GM12878 (cell line): ENCODE data around the gene SIK2. TPM values are rescaled to one million over a fixed set of nuclear protein-coding genes. Genes with fewer than 3 reads are reported as not detected.

ENCODE experiments used
- ATAC-seq: fragments of 200-7000 bp; cut with Tn5 transposase; 3 replicates; pipeline ENCODE4 v1.9.1; 2020; ENCODE audit warnings: mild to moderate bottlenecking, moderate library complexity
- BruUV-seq: library from RNA; stranded (reverse); fragments of 400-500 nt; replicated peaks from 2 replicates; lab custom pipeline; 2021; lab: Mats Ljungman, UMichigan
- CTCF ChIA-PET: fragments of 300-600 bp; sonication (Branson Sonifier 250); formaldehyde crosslinking; extraction: SDS; loops from one replicate; lab custom pipeline; 2021; ENCODE audit warnings: inconsistent platforms; lab: Yijun Ruan, JAX
- POLR2A ChIA-PET: fragments of 350-600 bp; formaldehyde crosslinking; extraction: SDS; loops from one replicate; lab custom pipeline; 2021; ENCODE audit warnings: inconsistent platforms; lab: Charles Lee
- RAD21 ChIA-PET: fragments of 300-600 bp; sonication (Branson Sonifier 250); formaldehyde crosslinking; loops from one replicate; lab custom pipeline; 2023; ENCODE audit warnings: antibody characterized with exemption; ENCODE audit not compliant: unreplicated experiment; lab: Charles Lee
- SMC1A ChIA-PET: fragments of 300-600 bp; sonication (Branson Sonifier 250); formaldehyde crosslinking; loops from one replicate; lab custom pipeline; 2023; ENCODE audit not compliant: unreplicated experiment, uncharacterized antibody; lab: Charles Lee
- DNase-seq: peaks from one replicate; pipeline ENCODE4 v3.0.0-alpha.2; 2011; ENCODE audit warnings: low read depth, low spot score
- FAIRE-seq: peaks from 3 replicates; lab custom pipeline; 2011; peaks lifted over from hg19 to GRCh38; lab: Jason Lieb, UNC
- H2AFZ ChIP-seq: 2 replicates; pipeline ENCODE4 v1.6.0; 2011; ENCODE audit warnings: low read depth, low read length, control low read depth; ENCODE audit not compliant: control insufficient read depth
- H3K27ac ChIP-seq: 2 replicates; pipeline ENCODE4 v1.5.1; 2011; ENCODE audit warnings: control low read depth; ENCODE audit not compliant: control insufficient read depth, insufficient read depth
- H3K27me3 ChIP-seq, 2 experiments: replicated peaks in 1 of 2; 2 replicates each; pipeline versions ENCODE4 v1.6.0 to v1.6.1; 2011; ENCODE audit warnings: low read length in 1 of 2; ENCODE audit not compliant: control insufficient read depth in 2 of 2, insufficient read depth in 2 of 2
- H3K36me3 ChIP-seq, 2 experiments: 2 replicates each; pipeline ENCODE4 v1.5.1; 2011; ENCODE audit warnings: low read length in 1 of 2; ENCODE audit not compliant: control insufficient read depth in 2 of 2, insufficient read depth in 2 of 2
- H3K4me1 ChIP-seq: 2 replicates; pipeline ENCODE4 v1.6.1; 2011; ENCODE audit warnings: mild to moderate bottlenecking, low read length, moderate library complexity, mixed read lengths; ENCODE audit not compliant: control insufficient read depth, insufficient read depth
- H3K4me2 ChIP-seq: 2 replicates; pipeline ENCODE4 v1.6.0; 2011; ENCODE audit warnings: control low read depth; ENCODE audit not compliant: control insufficient read depth, insufficient read depth
- H3K4me3 ChIP-seq: fragments of 200-600 bp; sonication (generic); 2 replicates; pipeline ENCODE4 v1.5.1; 2016
- H3K79me2 ChIP-seq: 2 replicates; pipeline ENCODE4 v1.6.0; 2011; ENCODE audit warnings: low read length; ENCODE audit not compliant: control insufficient read depth, insufficient read depth
- H3K9ac ChIP-seq: 2 replicates; pipeline ENCODE4 v1.8.0; 2011; ENCODE audit warnings: low read length, control low read depth, mixed read lengths; ENCODE audit not compliant: control insufficient read depth, insufficient read depth
- H3K9me3 ChIP-seq: replicated peaks from 3 replicates; pipeline ENCODE4 v1.5.1; 2011; ENCODE audit warnings: mild to moderate bottlenecking, low read length; ENCODE audit not compliant: control insufficient read depth, insufficient read depth
- H4K20me1 ChIP-seq: 2 replicates; pipeline ENCODE4 v1.6.0; 2011; ENCODE audit not compliant: control insufficient read depth, insufficient read depth
- ATF7 ChIP-seq: fragments of 450-650 bp; IDR thresholded peaks from 2 replicates; pipeline ENCODE4 v1.6.1; 2016; ENCODE audit warnings: low read depth, mild to moderate bottlenecking
- BCL3 ChIP-seq: IDR thresholded peaks from 2 replicates; pipeline ENCODE4 v1.6.1; 2011; ENCODE audit warnings: borderline replicate concordance, low read depth, mild to moderate bottlenecking, moderate library complexity, low read length; ENCODE audit not compliant: insufficient read depth, poor library complexity, severe bottlenecking
- BHLHE40 ChIP-seq, 2 experiments: fragments of 450-650 bp in 1 of 2; IDR thresholded peaks; 2 replicates each; pipeline ENCODE4 v1.6.1; 2011 to 2017; ENCODE audit warnings: low read depth in 2 of 2, borderline replicate concordance in 1 of 2, improper control_type of control experiment in 1 of 2, low read length in 1 of 2, mild to moderate bottlenecking in 1 of 2
- CHD2 ChIP-seq: IDR thresholded peaks from 2 replicates; pipeline ENCODE4 v1.6.1; 2011; ENCODE audit warnings: low read depth, low read length, improper control_type of control experiment, borderline replicate concordance
- CTCF ChIP-seq, 3 experiments: IDR thresholded peaks in 2 of 3; conservative IDR thresholded peaks in 1 of 3; 2 replicates each; pipeline ENCODE4 v1.5.1; 2011; ENCODE audit warnings: low read depth in 3 of 3, low read length in 3 of 3, mild to moderate bottlenecking in 3 of 3, control low read depth in 2 of 3, moderate library complexity in 2 of 3, inconsistent platforms in 1 of 3, mixed read lengths in 1 of 3; ENCODE audit not compliant: control insufficient read depth in 2 of 3, insufficient read depth in 1 of 3; ENCODE audit errors: extremely low read depth in 1 of 3
- EP300 ChIP-seq, 2 experiments: fragments of 150-350 bp in 1 of 2; IDR thresholded peaks; 2 replicates each; pipeline ENCODE4 v1.6.1; 2011 to 2012; ENCODE audit warnings: low read depth in 2 of 2, low read length in 2 of 2, borderline replicate concordance in 1 of 2, improper control_type of control experiment in 1 of 2, inconsistent platforms in 1 of 2; ENCODE audit not compliant: control insufficient read depth in 1 of 2
- GABPA ChIP-seq: IDR thresholded peaks from 2 replicates; pipeline ENCODE4 v1.6.1; 2014; ENCODE audit warnings: antibody characterized with exemption, low read depth, mild to moderate bottlenecking, inconsistent platforms
- HCFC1 ChIP-seq: fragments of 150-350 bp; IDR thresholded peaks from 2 replicates; pipeline ENCODE4 v1.6.1; 2014; ENCODE audit warnings: low read length
- IKZF1 ChIP-seq: fragments of 450-650 bp; conservative IDR thresholded peaks from 2 replicates; pipeline ENCODE4 v1.6.1; 2017; ENCODE audit warnings: antibody characterized with exemption, mild to moderate bottlenecking
- IKZF2 ChIP-seq, 2 experiments: fragments of 450-650 bp; IDR thresholded peaks; 2 replicates each; pipeline ENCODE4 v1.6.1; 2017; ENCODE audit warnings: mild to moderate bottlenecking in 2 of 2, moderate library complexity in 2 of 2
- NR2F1 ChIP-seq: fragments of 450-650 bp; conservative IDR thresholded peaks from 2 replicates; pipeline ENCODE4 v1.6.1; 2017; ENCODE audit warnings: mild to moderate bottlenecking
- PBX3 ChIP-seq: IDR thresholded peaks from 2 replicates; pipeline ENCODE4 v1.6.1; 2011; ENCODE audit warnings: mild to moderate bottlenecking, low read depth, low read length, moderate library complexity; ENCODE audit not compliant: insufficient replicate concordance
- PKNOX1 ChIP-seq: fragments of 450-650 bp; IDR thresholded peaks from 2 replicates; pipeline ENCODE4 v1.6.1; 2016; ENCODE audit warnings: mild to moderate bottlenecking
- RAD51 ChIP-seq: fragments of 450-650 bp; IDR thresholded peaks from 2 replicates; pipeline ENCODE4 v1.6.1; 2016; ENCODE audit warnings: moderate library complexity, mild to moderate bottlenecking, inconsistent platforms
- SMARCA5 ChIP-seq: fragments of 450-650 bp; IDR thresholded peaks from 2 replicates; pipeline ENCODE4 v1.6.1; 2017; ENCODE audit warnings: mild to moderate bottlenecking
- SPI1 ChIP-seq: IDR thresholded peaks from 2 replicates; pipeline ENCODE4 v1.6.1; 2011; ENCODE audit warnings: low read depth, mild to moderate bottlenecking, low read length, moderate library complexity, borderline replicate concordance; ENCODE audit not compliant: insufficient read depth
- ZNF384 ChIP-seq: IDR thresholded peaks from 2 replicates; pipeline ENCODE4 v1.6.1; 2012; ENCODE audit warnings: low read depth, mild to moderate bottlenecking, low read length, improper control_type of control experiment, borderline replicate concordance
- WGBS: methylation state at CpG from one replicate; pipeline ENCODE4 v1.1.6; 2016; ENCODE audit warnings: low lambda C conversion rate; ENCODE audit not compliant: insufficient replicate concordance, insufficient coverage; ENCODE audit errors: missing lambda C conversion rate; 5-methylcytosine and 5-hydroxymethylcytosine counted together
- in situ Hi-C: fragments of 300-500 bp; cut with MboI; formaldehyde crosslinking; loops from 9 replicates; pipeline ENCODE4 v1.14.3; 2018; ENCODE audit warnings: mixed read lengths
- intact Hi-C: fragments of 100-400 bp; cut with micrococcal nuclease; formaldehyde crosslinking; loops from one replicate; pipeline ENCODE4 v1.14.2; 2022; ENCODE audit not compliant: unreplicated experiment
- polyA plus RNA-seq, 11 experiments: library from polyadenylated mRNA; depleted of rRNA in 4 of 11; unstranded in 6 of 11; stranded (reverse) in 5 of 11; fragments of >200 nt; fragmentation: Nextera tagmentation in 4 of 11; fragmentation: Illumina TruSeq in 1 of 11; extraction: Ambion mirVana in 4 of 11; extraction: Trizol in 1 of 11; gene quantifications; 1 replicate in 1 of 11; 2 replicates in 10 of 11; pipeline versions ENCODE4 v1.2.1 to v1.2.3, GENCODE V29; 2011 to 2016; ENCODE audit warnings: inconsistent platforms in 2 of 11, missing spikeins in 2 of 11, low read depth in 1 of 11
- total RNA-seq, 4 experiments: library from RNA; depleted of rRNA in 3 of 4; stranded (reverse); fragments of >200 nt in 3 of 4; fragmentation: Illumina TruSeq in 1 of 4; extraction: Trizol in 1 of 4; gene quantifications; 2 replicates each; pipeline versions ENCODE4 v1.2.1 to v1.2.3, GENCODE V29; 2013 to 2021

The SIK2 gene
- total and polyA plus RNA-seq, 10 of the 15 experiments (the other 5 are each of a cell fraction or from before 2014, with no cell fraction given), result 0.97 to 14.2 (median 4.5) TPM

DNA sequence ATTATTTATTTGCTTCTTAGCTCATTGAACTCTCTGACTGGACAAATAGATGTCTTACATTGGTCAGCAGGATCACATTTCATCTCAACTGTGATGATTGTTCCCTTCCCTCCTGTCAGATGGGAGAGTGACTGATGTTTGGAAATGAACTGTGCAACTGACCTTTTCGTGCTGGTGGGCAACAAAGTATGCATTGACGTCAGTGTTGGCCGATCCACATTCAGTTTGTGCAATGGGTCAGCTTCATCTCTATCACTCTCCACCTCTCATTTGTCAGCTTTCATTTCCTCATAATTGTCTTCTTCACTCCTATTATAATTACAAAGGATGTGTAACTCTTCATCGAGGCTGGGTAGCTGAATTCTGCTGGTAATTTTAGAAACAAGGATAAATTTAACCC, 92.6 kb downstream of the SIK2 start:
- DNase-seq (no peak), ATAC-seq (peak; percentile 72), FAIRE-seq (no peak)
- intact Hi-C loops, result no loop called here
- no TSS peak for BruUV-seq
- Histone ChIP-seq H3K36me3 (peaks cover 0 to 3% of the 10 kb centered on the region in 2 experiments; a peak in 2 of 4 replicates), H3K9me3 (no peaks in the 10 kb centered on the region), H3K4me3 (no peak overlapping the region), H3K9ac (no peak overlapping the region), H3K27ac (no peak overlapping the region), H3K4me2 (no peak overlapping the region), H2AFZ (no peak overlapping the region), H4K20me1 (no peaks in the 10 kb centered on the region), H3K27me3 (no peaks in the 10 kb centered on the region), H3K79me2 (no peaks in the 10 kb centered on the region), H3K4me1 (peaks cover 14% of the 10 kb centered on the region)
- ChIA-PET RAD21 (interaction anchor here (0.9 to 2.9 kb wide), 9 partner anchors 9 to 90 kb away, joined by 3 to 15 read pairs (median 4); no protein-coding TSS in a partner anchor), CTCF (interaction anchor here (0.7 to 6.8 kb wide), 11 partner anchors 10 to 138 kb away, joined by 3 to 50 read pairs (median 4); no protein-coding TSS in a partner anchor), POLR2A (interaction anchor here (1.0 to 1.2 kb wide), 3 partner anchors 10 to 90 kb away, joined by 3 to 5 read pairs (median 4); no protein-coding TSS in a partner anchor), SMC1A (interaction anchor here (0.7 to 6.7 kb wide), 20 partner anchors 10 to 109 kb away, joined by 3 to 69 read pairs (median 4); partner anchors contain the start of gene PPP2R1B)
- WGBS, result 9% methylated on average over 4 of the region's 4 CpGs
- in situ Hi-C loops, result no loop called here
- peak; percentile 22 to 33; a peak in 2 of 4 replicates for TF ChIP-seq IKZF2 (IDR thresholded peaks at IDR 0.05)
- peak; percentile 51 to 71; a peak in 2 of 4 replicates for TF ChIP-seq EP300 (IDR thresholded peaks at IDR 0.05; ENCODE audit: borderline replicate concordance in 1 of 2, control insufficient read depth in 1 of 2, low read depth in 2 of 2, low read length in 2 of 2)
- TF ChIP-seq SMARCA5, result 0 out of 2 replicates have a peak, but pooled peaks have one; percentile 36
- no peak for TF ChIP-seq RAD51
- peak; percentile 86 for TF ChIP-seq NR2F1
- TF ChIP-seq ATF7, result peak; percentile 60; the same call in 1 of the 2 replicates
- TF ChIP-seq GABPA, result no peak
- no peak for TF ChIP-seq ZNF384
- TF ChIP-seq PKNOX1, result peak; percentile 59; the same call in 1 of the 2 replicates
- 0 out of 4 replicates have a peak, but pooled peaks of 1 of the 2 experiments have one; percentile 25 for TF ChIP-seq BHLHE40 (IDR thresholded peaks at IDR 0.05; ENCODE audit: borderline replicate concordance in 1 of 2, low read depth in 2 of 2, low read length in 1 of 2)
- peak; percentile 34; the same call in 1 of the 2 replicates for TF ChIP-seq CHD2
- peak; percentile 58; the same call in 1 of the 2 replicates for TF ChIP-seq SPI1
- TF ChIP-seq IKZF1, result peak; percentile 29; the same call in 1 of the 2 replicates
- TF ChIP-seq BCL3, result no peak
- no peak for TF ChIP-seq CTCF (IDR thresholded peaks at IDR 0.05 in 2 of 3, conservative IDR thresholded peaks at IDR 0.05 in 1 of 3; ENCODE audit: control insufficient read depth in 2 of 3, extremely low read depth in 1 of 3, insufficient read depth in 1 of 3, low read depth in 3 of 3, low read length in 3 of 3)
- TF ChIP-seq PBX3, result peak; percentile 60
- TF ChIP-seq HCFC1, result no peak
